ENCODE measurements around the gene RGL2. TPM values are rescaled to one million over a fixed set of nuclear protein-coding genes. Genes with fewer than 3 reads are reported as not detected.
"Not testable (repeated sequence)": the region's sequence is repeated elsewhere in the genome, so short reads cannot be mapped to it uniquely, and the experiment has no call there.

RGL2 gene
- 10 to 100 TPM; 26.4 to 64.6 (median 38.9) TPM for total RNA-seq
- long read RNA-seq, donor 1, transcript RGL2-238 (17 exons, 2,687 nt), result minor isoform, 8 of 173 reads
- long read RNA-seq, donor 1, transcript RGL2-247 (18 exons, 3,278 nt), result major isoform, 70 of 173 reads
- long read RNA-seq, donor 1, partial matches to known transcripts, result 54 of 173 reads
- long read RNA-seq, donor 1, other reads (novel, unspliced or antisense), result 41 of 173 reads
- long read RNA-seq, donor 2, partial matches to known transcripts, result 1 of 5 reads
- long read RNA-seq, donor 2, other reads (novel, unspliced or antisense), result 2 of 5 reads

GRCh38 chr6:33298773-33299236 is at the start of gene RGL2:
Gene RGL2, minus strand, starts transcription at chr6:33298942. Its CDS starts 332 bp downstream, at chr6:33298610.
- TF ChIP-seq CTCF (IDR thresholded peaks at IDR 0.05), result no peak
- intact Hi-C loops (cut with DNase I, micrococcal nuclease), result no loop called here
- Histone ChIP-seq H3K4me3 (peak within 1 kb of the TSS; percentile 49), H3K4me1 (ENCODE audit: low read depth) (peaks cover 17% of the 10 kb centered on the region), H3K36me3 (ENCODE audit: low read depth) (no peaks in the 10 kb centered on the region), H3K9me3 (no peaks in the 10 kb centered on the region)
- ATAC-seq (peak; percentile 71), DNase-seq (peak; percentile 84 to 93 (median 87))

- no peak overlapping the region for H3K4me3 ChIP-seq
Measured at GRCh38 chr6:33347816-33348215, 49.1 kb upstream of the RGL2 start.

GRCh38 chr6:33346972-33347371 is 48.2 kb upstream of the RGL2 start:
- H3K36me3 ChIP-seq (ENCODE audit: low read depth); ATAC-seq; intact Hi-C loops (cut with DNase I, micrococcal nuclease); DNase-seq; H3K9me3 ChIP-seq; H3K4me1 ChIP-seq (ENCODE audit: low read depth); H3K4me3 ChIP-seq: not testable (repeated sequence)

More at GRCh38 chr6:33347816-33348215, 49.1 kb upstream of the RGL2 start:
- TF ChIP-seq CTCF (IDR thresholded peaks at IDR 0.05), result no peak
- H3K36me3 ChIP-seq (ENCODE audit: low read depth), result no peaks in the 10 kb centered on the region
- ATAC-seq, result no peak
- no peaks in the 10 kb centered on the region for H3K9me3 ChIP-seq
- no peak for DNase-seq
- peaks cover 10% of the 10 kb centered on the region for H3K4me1 ChIP-seq (ENCODE audit: low read depth)
- intact Hi-C loops (cut with DNase I, micrococcal nuclease), result no loop called here

GRCh38 chr6:33344701-33345697 is 46.3 kb upstream of the RGL2 start:
- no peaks in the 10 kb centered on the region for H3K9me3 ChIP-seq
- H3K4me3 ChIP-seq, result no peak overlapping the region
- TF ChIP-seq CTCF (IDR thresholded peaks at IDR 0.05), result peak; percentile 43
- H3K36me3 ChIP-seq (ENCODE audit: low read depth), result no peaks in the 10 kb centered on the region
- intact Hi-C loops (cut with DNase I, micrococcal nuclease), result no loop called here
- ATAC-seq, result peak; percentile 75
- peaks cover 10% of the 10 kb centered on the region for H3K4me1 ChIP-seq (ENCODE audit: low read depth)
- DNase-seq, result peak; percentile 52 to 76 (median 71)

GRCh38 chr6:33343953-33344611 is 45.3 kb upstream of the RGL2 start:
- intact Hi-C loops (cut with DNase I, micrococcal nuclease), result no loop called here
- peak; percentile 79 for ATAC-seq

GRCh38 chr6:33343606-33343952 is 44.8 kb upstream of the RGL2 start:
- H3K4me1 ChIP-seq (ENCODE audit: low read depth); H3K9me3 ChIP-seq; ATAC-seq; H3K36me3 ChIP-seq (ENCODE audit: low read depth); H3K4me3 ChIP-seq; DNase-seq; intact Hi-C loops (cut with DNase I, micrococcal nuclease): not testable (repeated sequence)

More at GRCh38 chr6:33343953-33344611, 45.3 kb upstream of the RGL2 start:
- DNase-seq, result peak in 1 of 3 donors; percentile 30
- TF ChIP-seq CTCF (IDR thresholded peaks at IDR 0.05), result no peak
- peaks cover 10% of the 10 kb centered on the region for H3K4me1 ChIP-seq (ENCODE audit: low read depth)
- H3K4me3 ChIP-seq, result no peak overlapping the region
- H3K9me3 ChIP-seq, result no peaks in the 10 kb centered on the region
- H3K36me3 ChIP-seq (ENCODE audit: low read depth), result no peaks in the 10 kb centered on the region
